Keratinocyte (primary cell): ENCODE measurements around the gene PRR23E.

ENCODE experiments used
- EZH2 ChIP-seq: IDR thresholded peaks from one replicate; pipeline ENCODE4 v1.6.1; 2012; ENCODE audit warnings: inconsistent platforms, mild to moderate bottlenecking, low read length, moderate library complexity
- TF ChIP-seq, protein P1 (sequence below), 3 experiments: IDR thresholded peaks in 1 of 3; conservative IDR thresholded peaks in 1 of 3; optimal IDR thresholded peaks in 1 of 3; 2 replicates in 2 of 3; 3 replicates in 1 of 3; pipeline versions ENCODE3 to v1.5.1; 2011; ENCODE audit warnings: low read length in 3 of 3, mild to moderate bottlenecking in 3 of 3, moderate library complexity in 2 of 3, control low read depth in 1 of 3, inconsistent platforms in 1 of 3; ENCODE audit not compliant: insufficient read depth in 2 of 3; ENCODE audit errors: extremely low read depth in 1 of 3

DNA sequence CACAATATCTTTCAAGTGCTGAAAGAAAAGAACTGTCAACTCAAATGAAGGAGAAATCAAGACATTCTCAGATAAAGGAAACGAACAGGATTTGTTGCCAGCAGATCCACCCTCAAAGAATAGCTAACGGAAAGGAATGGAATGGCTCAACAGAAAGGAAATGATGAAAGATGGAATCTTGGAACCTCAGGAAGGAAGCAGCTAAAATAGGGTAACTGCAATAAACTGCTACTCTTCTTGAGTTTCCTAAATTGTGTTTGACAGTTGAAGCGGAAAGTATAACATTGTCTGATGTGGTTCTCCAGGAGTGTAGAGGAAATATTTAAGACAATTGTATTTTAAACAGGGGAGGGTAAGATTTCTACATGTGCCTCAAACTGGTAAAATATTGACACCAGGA lies 22.0 kb downstream of the PRR23E start:
- TF ChIP-seq, protein P1, sequence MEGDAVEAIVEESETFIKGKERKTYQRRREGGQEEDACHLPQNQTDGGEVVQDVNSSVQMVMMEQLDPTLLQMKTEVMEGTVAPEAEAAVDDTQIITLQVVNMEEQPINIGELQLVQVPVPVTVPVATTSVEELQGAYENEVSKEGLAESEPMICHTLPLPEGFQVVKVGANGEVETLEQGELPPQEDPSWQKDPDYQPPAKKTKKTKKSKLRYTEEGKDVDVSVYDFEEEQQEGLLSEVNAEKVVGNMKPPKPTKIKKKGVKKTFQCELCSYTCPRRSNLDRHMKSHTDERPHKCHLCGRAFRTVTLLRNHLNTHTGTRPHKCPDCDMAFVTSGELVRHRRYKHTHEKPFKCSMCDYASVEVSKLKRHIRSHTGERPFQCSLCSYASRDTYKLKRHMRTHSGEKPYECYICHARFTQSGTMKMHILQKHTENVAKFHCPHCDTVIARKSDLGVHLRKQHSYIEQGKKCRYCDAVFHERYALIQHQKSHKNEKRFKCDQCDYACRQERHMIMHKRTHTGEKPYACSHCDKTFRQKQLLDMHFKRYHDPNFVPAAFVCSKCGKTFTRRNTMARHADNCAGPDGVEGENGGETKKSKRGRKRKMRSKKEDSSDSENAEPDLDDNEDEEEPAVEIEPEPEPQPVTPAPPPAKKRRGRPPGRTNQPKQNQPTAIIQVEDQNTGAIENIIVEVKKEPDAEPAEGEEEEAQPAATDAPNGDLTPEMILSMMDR (optimal IDR thresholded peaks at IDR 0.05 in 1 of 3, IDR thresholded peaks at IDR 0.05 in 1 of 3, conservative IDR thresholded peaks at IDR 0.05 in 1 of 3; ENCODE audit: extremely low read depth in 1 of 3, insufficient read depth in 2 of 3, low read length in 3 of 3) = no peak
- TF ChIP-seq EZH2 = no peak
